ENCODE data around the gene GBX2. TPM values are rescaled to one million over a fixed set of nuclear protein-coding genes. Genes with fewer than 3 reads are reported as not detected.

GBX2 gene
- total and polyA plus RNA-seq, 2 of the 8 experiments (the other 6 are each of a cell fraction or from before 2014, with no cell fraction given) = 0.38 to 0.89 TPM

DNA sequence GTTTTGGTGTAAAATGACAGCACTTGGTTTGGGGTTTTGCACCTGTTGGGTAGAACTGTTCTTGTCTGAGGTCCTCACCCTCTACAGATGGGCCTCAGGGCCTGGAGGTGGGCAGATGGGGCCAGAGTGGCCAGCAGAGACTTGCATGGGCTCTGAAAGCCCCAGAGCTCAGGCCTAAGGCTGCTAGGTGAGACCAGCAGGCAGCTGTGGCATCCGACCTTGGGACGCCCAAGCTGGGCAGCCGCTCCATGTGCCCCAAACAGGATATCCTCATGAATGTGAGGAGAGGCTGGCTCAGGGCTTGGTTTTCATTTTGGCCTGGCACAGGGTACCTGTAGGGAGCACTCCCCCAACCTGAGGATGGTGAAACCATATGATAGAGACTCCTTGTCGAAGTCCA lies 38.3 kb downstream of the GBX2 start (continued):
- no peak for TF ChIP-seq ATF2 (IDR thresholded peaks at IDR 0.05; ENCODE audit: low read length)
- TF ChIP-seq ASH2L (IDR thresholded peaks at IDR 0.05; ENCODE audit: low read length) = no peak
- no peak for TF ChIP-seq SP1 (IDR thresholded peaks at IDR 0.05; ENCODE audit: low read depth, low read length)
- no peak for TF ChIP-seq CHD1 (IDR thresholded peaks at IDR 0.05; ENCODE audit: low read depth, low read length)

Data from H1 (cell line).